Brain microvascular endothelial cell (primary cell): ENCODE measurements around the gene SLC12A4.

Experiments used
- DNase-seq: peaks from one replicate; pipeline ENCODE4 v3.0.0-alpha.2; 2020
- H3K27ac ChIP-seq: fragments of 250-450 bp; sonication (Bioruptor Pico); 2 replicates; pipeline ENCODE4 v1.5.1; 2020; ENCODE audit warnings: mild to moderate bottlenecking, moderate library complexity
- H3K27me3 ChIP-seq: fragments of 250-450 bp; sonication (Bioruptor Pico); replicated peaks from 2 replicates; pipeline ENCODE4 v1.5.1; 2020; ENCODE audit warnings: mild to moderate bottlenecking
- H3K36me3 ChIP-seq: fragments of 250-450 bp; sonication (Bioruptor Pico); replicated peaks from 2 replicates; pipeline ENCODE4 v1.5.1; 2020; ENCODE audit warnings: mild to moderate bottlenecking
- H3K4me3 ChIP-seq: 2 replicates; pipeline ENCODE4 v1.5.1; 2011; ENCODE audit warnings: low read depth, mild to moderate bottlenecking, control low read depth, low read length, moderate library complexity
- in situ Hi-C: cut with HindIII; loops from 2 replicates; pipeline ENCODE4 v1.10.0; 2017; ENCODE audit warnings: low sequenced_read_pairs, low pct_ligation_motif_present
- TF ChIP-seq, protein P1 (sequence below): IDR thresholded peaks from 2 replicates; pipeline ENCODE4 v1.5.1; 2011; ENCODE audit warnings: low read depth, mild to moderate bottlenecking, moderate library complexity, low read length, control low read depth, inconsistent platforms; ENCODE audit errors: missing control alignments

SLC12A4 gene

GRCh38 chr16:67951485-67951884 is 17.0 kb downstream of the SLC12A4 start:
- Histone ChIP-seq H3K4me3 (no peak overlapping the region), H3K27me3 (no peaks in the 10 kb centered on the region), H3K27ac (no peak overlapping the region), H3K36me3 (peaks cover 94% of the 10 kb centered on the region)
- in situ Hi-C loops: no loop called here
- DNase-seq: no peak
- TF ChIP-seq, protein P1, sequence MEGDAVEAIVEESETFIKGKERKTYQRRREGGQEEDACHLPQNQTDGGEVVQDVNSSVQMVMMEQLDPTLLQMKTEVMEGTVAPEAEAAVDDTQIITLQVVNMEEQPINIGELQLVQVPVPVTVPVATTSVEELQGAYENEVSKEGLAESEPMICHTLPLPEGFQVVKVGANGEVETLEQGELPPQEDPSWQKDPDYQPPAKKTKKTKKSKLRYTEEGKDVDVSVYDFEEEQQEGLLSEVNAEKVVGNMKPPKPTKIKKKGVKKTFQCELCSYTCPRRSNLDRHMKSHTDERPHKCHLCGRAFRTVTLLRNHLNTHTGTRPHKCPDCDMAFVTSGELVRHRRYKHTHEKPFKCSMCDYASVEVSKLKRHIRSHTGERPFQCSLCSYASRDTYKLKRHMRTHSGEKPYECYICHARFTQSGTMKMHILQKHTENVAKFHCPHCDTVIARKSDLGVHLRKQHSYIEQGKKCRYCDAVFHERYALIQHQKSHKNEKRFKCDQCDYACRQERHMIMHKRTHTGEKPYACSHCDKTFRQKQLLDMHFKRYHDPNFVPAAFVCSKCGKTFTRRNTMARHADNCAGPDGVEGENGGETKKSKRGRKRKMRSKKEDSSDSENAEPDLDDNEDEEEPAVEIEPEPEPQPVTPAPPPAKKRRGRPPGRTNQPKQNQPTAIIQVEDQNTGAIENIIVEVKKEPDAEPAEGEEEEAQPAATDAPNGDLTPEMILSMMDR: no peak

- no peak for DNase-seq
- H3K4me3 ChIP-seq: no peak overlapping the region
- no peak overlapping the region for H3K27ac ChIP-seq
- no peaks in the 10 kb centered on the region for H3K27me3 ChIP-seq
- TF ChIP-seq, protein P1: no peak
- peaks cover 94% of the 10 kb centered on the region for H3K36me3 ChIP-seq
- in situ Hi-C loops: no loop called here
Observed at GRCh38 chr16:67950335-67950843, 18.0 kb downstream of the SLC12A4 start.

DNA sequence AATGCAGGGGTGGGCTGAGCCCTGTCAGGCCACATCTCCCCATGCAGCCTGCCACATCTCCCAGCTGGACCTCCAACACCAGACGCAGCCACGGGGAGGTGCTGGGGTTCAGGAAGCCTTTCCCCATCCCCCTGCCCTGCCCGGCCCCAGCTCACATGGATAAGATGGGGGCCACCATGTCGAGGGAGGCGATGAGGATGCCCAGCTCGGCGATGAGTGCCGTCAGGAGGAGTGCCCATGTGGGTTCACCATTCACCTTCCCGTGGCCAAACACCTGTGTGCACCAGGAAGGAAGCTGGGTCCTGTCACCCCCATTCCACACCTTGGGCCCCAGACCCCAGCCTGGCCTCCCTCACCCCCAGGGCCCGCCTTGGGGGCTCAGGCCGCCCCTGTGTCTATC is 18.8 kb downstream of the SLC12A4 start:
- TF ChIP-seq, protein P1: no peak
- in situ Hi-C loops: no loop called here
- H3K36me3 ChIP-seq: peaks cover 94% of the 10 kb centered on the region
- no peak overlapping the region for H3K4me3 ChIP-seq
- DNase-seq: no peak
- no peaks in the 10 kb centered on the region for H3K27me3 ChIP-seq
- H3K27ac ChIP-seq: no peak overlapping the region

DNA sequence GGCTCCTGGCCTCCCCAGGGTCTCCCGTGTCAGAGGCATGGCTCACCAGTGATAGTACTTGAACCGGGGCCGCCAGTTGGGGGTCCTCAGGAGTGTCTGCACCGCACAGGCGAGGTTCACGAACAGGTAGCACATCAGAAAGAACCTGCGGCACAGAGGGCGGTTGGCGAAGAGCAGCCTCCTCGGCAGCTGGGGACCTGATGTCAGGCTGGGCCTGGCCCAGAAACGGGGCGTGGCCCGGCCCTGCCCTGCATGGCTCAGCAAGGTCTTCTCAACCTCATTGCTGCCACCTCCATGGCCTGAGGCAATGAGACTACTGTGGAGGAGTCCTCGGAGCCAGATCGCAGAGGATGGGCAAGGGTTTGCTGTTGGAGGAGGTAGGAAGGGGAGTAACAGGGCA is 20.4 kb downstream of the SLC12A4 start:
- H3K36me3 ChIP-seq: peaks cover 93% of the 10 kb centered on the region
- in situ Hi-C loops: no loop called here
- no peak for DNase-seq
- no peak overlapping the region for H3K4me3 ChIP-seq
- no peaks in the 10 kb centered on the region for H3K27me3 ChIP-seq
- H3K27ac ChIP-seq: no peak overlapping the region
- TF ChIP-seq, protein P1: no peak

GRCh38 chr16:67946966-67947558 is 21.4 kb downstream of the SLC12A4 start:
- TF ChIP-seq, protein P1: no peak
- peaks cover 93% of the 10 kb centered on the region for H3K36me3 ChIP-seq
- no peak overlapping the region for H3K27ac ChIP-seq
- in situ Hi-C loops: no loop called here
- no peak for DNase-seq
- H3K4me3 ChIP-seq: no peak overlapping the region
- H3K27me3 ChIP-seq: no peaks in the 10 kb centered on the region

DNA sequence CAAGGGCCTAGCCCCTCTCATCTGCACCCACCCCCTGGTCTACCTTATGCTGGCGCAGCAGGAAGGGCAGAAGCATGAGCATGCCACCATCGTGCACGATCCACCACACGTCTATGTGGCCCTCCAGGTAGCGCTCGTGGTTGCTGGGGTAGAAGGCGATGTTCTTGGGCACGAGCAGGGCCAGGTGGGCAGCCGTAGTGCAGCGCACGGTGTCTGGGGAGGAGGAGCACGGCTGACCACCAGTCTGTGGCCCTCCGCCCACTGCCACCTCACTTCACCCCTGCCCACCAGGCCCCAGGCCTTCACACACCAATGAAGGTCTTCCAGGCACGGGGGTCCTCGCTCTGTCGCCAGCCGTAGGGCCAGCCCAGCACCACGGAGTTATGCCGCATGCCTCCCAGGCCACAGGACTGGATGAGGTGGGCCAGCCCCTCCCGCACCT is 22.3 kb downstream of the SLC12A4 start:
- no peak for DNase-seq
- Histone ChIP-seq H3K4me3 (no peak overlapping the region), H3K27ac (no peak overlapping the region), H3K27me3 (no peaks in the 10 kb centered on the region), H3K36me3 (peaks cover 93% of the 10 kb centered on the region)
- in situ Hi-C loops: no loop called here
- TF ChIP-seq, protein P1: no peak
